Lung (tissue), 12 donors: ENCODE data around the gene DCAF4. TPM values are rescaled to one million over a fixed set of nuclear protein-coding genes. Genes with fewer than 3 reads are reported as not detected.

Source experiments
- ATAC-seq: fragments of 200-7000 bp; cut with Tn5 transposase; one replicate; pipeline ENCODE4 v1.9.1; 2020; ENCODE audit warnings: moderate number of reproducible peaks; ENCODE audit not compliant: insufficient read depth, low FRiP score
- DNase-seq, 3 donors: peaks; one replicate each; pipeline ENCODE4 v3.0.0-alpha.2; 2013 to 2017
- H3K27ac ChIP-seq, 2 donors: one replicate each; pipeline ENCODE4 v1.5.1; 2013; ENCODE audit warnings: mild to moderate bottlenecking in 2 of 2, moderate library complexity in 2 of 2, control low read depth in 1 of 2, inconsistent platforms in 1 of 2, low read depth in 1 of 2, low read length in 1 of 2
- H3K27me3 ChIP-seq, 3 donors: one replicate each; pipeline ENCODE4 v1.5.1; 2013; ENCODE audit warnings: low read length in 2 of 3; ENCODE audit not compliant: control insufficient read depth in 3 of 3, insufficient read depth in 3 of 3
- H3K36me3 ChIP-seq, 4 donors: one replicate each; pipeline ENCODE4 v1.5.1; 2013; ENCODE audit warnings: low read length in 4 of 4, mild to moderate bottlenecking in 1 of 4, moderate library complexity in 1 of 4; ENCODE audit not compliant: control insufficient read depth in 4 of 4, insufficient read depth in 4 of 4
- H3K4me1 ChIP-seq, 5 donors: one replicate each; pipeline ENCODE4 v1.5.1; 2013; ENCODE audit warnings: low read length in 5 of 5, mild to moderate bottlenecking in 2 of 5, moderate library complexity in 1 of 5; ENCODE audit not compliant: control insufficient read depth in 5 of 5, insufficient read depth in 5 of 5
- H3K4me3 ChIP-seq: one replicate; pipeline ENCODE4 v1.5.1; 2013; ENCODE audit warnings: mild to moderate bottlenecking, control low read depth, moderate library complexity
- H3K9ac ChIP-seq, 2 donors: one replicate each; pipeline ENCODE4 v1.5.1; 2013; ENCODE audit warnings: low read length in 2 of 2, control low read depth in 1 of 2; ENCODE audit not compliant: insufficient read depth in 1 of 2
- H3K9me3 ChIP-seq, 4 donors: one replicate each; pipeline ENCODE4 v1.5.1; 2013; ENCODE audit warnings: low read length in 3 of 4, mild to moderate bottlenecking in 1 of 4, moderate library complexity in 1 of 4; ENCODE audit not compliant: control insufficient read depth in 4 of 4, insufficient read depth in 3 of 4
- WGBS, 2 donors: extraction: QIAGEN DNeasy Blood & Tissue Kit; methylation state at CpG; one replicate each; pipeline ENCODE4 v1.1.7; 2013; 5-methylcytosine and 5-hydroxymethylcytosine counted together
- polyA plus RNA-seq, 2 donors: library from polyadenylated mRNA; stranded (reverse); fragments of 200-250 nt; gene quantifications; one replicate each; pipeline ENCODE4 v1.2.1, GENCODE V29; 2013
- total RNA-seq, 2 donors: library from RNA; depleted of rRNA in 1 of 2; stranded (reverse); fragments of >200 nt in 1 of 2; gene quantifications; one replicate each; pipeline ENCODE4 v1.2.1, GENCODE V29; 2014 to 2021
- TF ChIP-seq, protein P1 (sequence below): IDR thresholded peaks from 2 replicates; pipeline ENCODE4 v1.5.1; 2012; ENCODE audit warnings: mild to moderate bottlenecking; ENCODE audit errors: control extremely low read depth, extremely low read depth
- donor health status: control.
- donor health status: control.
- donor health status: Bipolar disorder and iron deficiency.
- donor health status: healthy.
- donor health status: DM: yes; HTN: yes; CAD: no.

Gene DCAF4
- total and polyA plus RNA-seq, 4 donors = 5.2 to 13.5 (median 11.2) TPM

DNA sequence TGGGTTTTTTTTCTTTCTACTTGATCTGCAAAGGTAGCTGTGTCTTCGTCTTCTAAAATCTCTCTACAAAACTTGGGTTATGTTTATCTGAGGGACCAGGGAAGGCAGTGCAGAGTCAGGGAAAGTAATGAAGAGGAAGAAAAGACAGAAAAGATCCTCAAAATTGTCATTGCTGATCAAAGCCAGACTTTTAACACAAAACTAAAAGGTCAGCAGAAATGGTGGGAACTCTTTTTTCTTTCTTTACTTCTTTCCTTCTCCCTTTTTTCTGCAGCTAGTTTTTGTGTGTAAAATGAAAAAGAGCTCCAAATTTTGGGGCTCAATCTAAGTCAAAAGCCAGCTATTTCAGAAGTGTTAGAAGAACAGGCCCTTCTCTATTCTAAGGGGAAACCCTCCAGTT lies 44.2 kb upstream of the DCAF4 start:
- DNase-seq (no peak), ATAC-seq (no peak)
- Histone ChIP-seq H3K36me3 (no peaks in the 10 kb centered on the region), H3K27me3 (peaks cover 0 to 2% (median 0%) of the 10 kb centered on the region in 3 donors), H3K9me3 (no peaks in the 10 kb centered on the region), H3K27ac (no peak overlapping the region), H3K9ac (peak overlapping the region in 1 of 2 donors; percentile 3), H3K4me3 (no peak overlapping the region), H3K4me1 (peaks cover 0 to 9% (median 3%) of the 10 kb centered on the region in 5 donors)
- TF ChIP-seq, protein P1, sequence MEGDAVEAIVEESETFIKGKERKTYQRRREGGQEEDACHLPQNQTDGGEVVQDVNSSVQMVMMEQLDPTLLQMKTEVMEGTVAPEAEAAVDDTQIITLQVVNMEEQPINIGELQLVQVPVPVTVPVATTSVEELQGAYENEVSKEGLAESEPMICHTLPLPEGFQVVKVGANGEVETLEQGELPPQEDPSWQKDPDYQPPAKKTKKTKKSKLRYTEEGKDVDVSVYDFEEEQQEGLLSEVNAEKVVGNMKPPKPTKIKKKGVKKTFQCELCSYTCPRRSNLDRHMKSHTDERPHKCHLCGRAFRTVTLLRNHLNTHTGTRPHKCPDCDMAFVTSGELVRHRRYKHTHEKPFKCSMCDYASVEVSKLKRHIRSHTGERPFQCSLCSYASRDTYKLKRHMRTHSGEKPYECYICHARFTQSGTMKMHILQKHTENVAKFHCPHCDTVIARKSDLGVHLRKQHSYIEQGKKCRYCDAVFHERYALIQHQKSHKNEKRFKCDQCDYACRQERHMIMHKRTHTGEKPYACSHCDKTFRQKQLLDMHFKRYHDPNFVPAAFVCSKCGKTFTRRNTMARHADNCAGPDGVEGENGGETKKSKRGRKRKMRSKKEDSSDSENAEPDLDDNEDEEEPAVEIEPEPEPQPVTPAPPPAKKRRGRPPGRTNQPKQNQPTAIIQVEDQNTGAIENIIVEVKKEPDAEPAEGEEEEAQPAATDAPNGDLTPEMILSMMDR = no peak
- WGBS, 2 donors = 92% methylated on average over 1 of the region's 1 CpG

DNA sequence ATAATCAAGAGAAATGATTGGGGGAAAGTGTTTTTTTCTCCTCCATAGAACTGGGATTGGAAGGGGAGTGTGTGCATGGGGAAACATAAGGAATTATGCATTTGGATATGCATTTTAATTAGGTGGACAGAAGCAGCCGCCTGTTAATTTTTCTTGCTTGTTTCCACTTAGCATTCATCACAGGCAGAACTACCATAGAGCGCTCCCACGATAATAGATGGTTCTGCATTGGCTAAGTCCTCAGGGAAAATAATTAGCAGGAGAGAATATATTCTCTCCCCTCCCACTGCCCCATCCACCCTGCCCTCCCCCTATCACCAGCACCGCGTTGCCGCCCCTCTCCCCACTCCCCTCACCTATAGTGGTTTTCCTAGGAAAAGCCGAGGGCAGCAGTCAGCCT lies 43.8 kb upstream of the DCAF4 start:
- H3K9me3 ChIP-seq = no peaks in the 10 kb centered on the region
- H3K36me3 ChIP-seq = no peaks in the 10 kb centered on the region
- no peak overlapping the region for H3K4me3 ChIP-seq
- no peak overlapping the region for H3K27ac ChIP-seq
- H3K9ac ChIP-seq = no peak overlapping the region
- DNase-seq (no peak), ATAC-seq (no peak)
- peaks cover 0 to 6% (median 0%) of the 10 kb centered on the region in 3 donors for H3K27me3 ChIP-seq
- TF ChIP-seq, protein P1 = no peak
- 82 to 86% methylated on average over 7 of the region's 7 CpGs for WGBS, 2 donors
- peaks cover 0 to 5% (median 3%) of the 10 kb centered on the region in 5 donors for H3K4me1 ChIP-seq

DNA sequence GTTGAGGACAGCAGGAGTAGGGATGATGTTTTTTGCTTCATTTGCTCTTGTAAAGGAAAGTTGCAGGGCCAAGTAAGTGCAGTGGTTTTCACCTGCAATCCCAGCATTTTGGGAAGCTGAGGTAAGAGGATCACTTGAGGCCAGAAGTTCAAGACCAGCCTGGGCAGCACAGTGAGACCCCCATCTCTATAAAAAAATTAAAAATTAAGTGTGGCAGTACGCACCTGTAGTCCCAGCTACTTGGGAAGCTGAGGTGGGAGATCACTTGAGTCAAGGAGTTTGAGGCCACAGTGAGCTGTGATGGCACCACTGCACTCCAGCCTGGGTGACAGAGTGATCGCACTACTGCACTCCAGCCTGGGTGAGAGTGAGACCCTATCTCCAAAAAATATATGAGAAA lies 43.2 kb upstream of the DCAF4 start:
- H3K9ac ChIP-seq = no peak overlapping the region
- H3K4me3 ChIP-seq = no peak overlapping the region
- TF ChIP-seq, protein P1 = no peak
- no peaks in the 10 kb centered on the region for H3K9me3 ChIP-seq
- H3K4me1 ChIP-seq = peaks cover 0 to 5% (median 3%) of the 10 kb centered on the region in 5 donors
- no peak for DNase-seq
- no peaks in the 10 kb centered on the region for H3K36me3 ChIP-seq
- ATAC-seq = no peak
- peaks cover 0 to 6% (median 0%) of the 10 kb centered on the region in 3 donors for H3K27me3 ChIP-seq
- no peak overlapping the region for H3K27ac ChIP-seq
- 97 to 98% methylated on average over 2 of the region's 2 CpGs for WGBS, 2 donors

DNA sequence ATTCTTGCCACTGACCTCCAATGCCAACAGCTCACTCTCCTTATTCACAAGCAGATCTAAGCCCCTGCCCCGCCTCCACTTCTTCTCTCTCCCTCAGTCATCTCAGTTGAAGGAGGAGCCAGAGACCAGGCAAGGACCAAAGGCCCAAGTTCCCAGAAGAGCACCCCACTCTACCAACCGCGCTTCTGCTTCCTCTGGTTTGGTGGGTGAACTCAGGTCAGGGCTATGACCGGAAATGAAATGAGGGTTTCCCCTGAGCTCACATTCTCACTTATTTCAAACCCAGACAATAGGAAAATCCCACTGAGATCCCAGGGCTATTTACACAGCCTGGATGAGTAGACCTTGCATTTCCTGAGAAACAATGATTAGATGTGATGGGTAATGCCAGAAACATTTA lies 42.3 kb upstream of the DCAF4 start:
- H3K9me3 ChIP-seq = no peaks in the 10 kb centered on the region
- no peak overlapping the region for H3K4me3 ChIP-seq
- peaks cover 0 to 6% (median 0%) of the 10 kb centered on the region in 3 donors for H3K27me3 ChIP-seq
- ATAC-seq (no peak), DNase-seq (no peak)
- 48 to 63% methylated on average over 4 of the region's 4 CpGs for WGBS, 2 donors
- H3K36me3 ChIP-seq = no peaks in the 10 kb centered on the region
- H3K4me1 ChIP-seq = peaks cover 0 to 11% (median 3%) of the 10 kb centered on the region in 5 donors
- H3K27ac ChIP-seq = no peak overlapping the region
- no peak overlapping the region for H3K9ac ChIP-seq
- TF ChIP-seq, protein P1 = no peak
